Stimulated activated naive CD4-positive, alpha-beta T cell treated with Interleukin-2 at 50 U/mL for 16 hours (primary cell): ENCODE measurements around the gene CEP68.

Source experiments
- DNase-seq: peaks from one replicate; lab custom pipeline; 2025; lab: John Stamatoyannopoulos, UW

CEP68 gene

GRCh38 chr2:65059071-65059470 is 2.9 kb downstream of the CEP68 start:
- DNase-seq, result no peak

- no peak for DNase-seq
These were observed 5.1 kb downstream of the CEP68 start for GRCh38 chr2:65061146-65061909.

GRCh38 chr2:65061910-65062339 is 5.7 kb downstream of the CEP68 start:
- DNase-seq, result no peak

- no peak for DNase-seq
These were observed 6.9 kb downstream of the CEP68 start for GRCh38 chr2:65062843-65063825.

GRCh38 chr2:65064728-65065552 is 8.7 kb downstream of the CEP68 start:
- DNase-seq, result peak; percentile 19

GRCh38 chr2:65067806-65068553 is 11.8 kb downstream of the CEP68 start:
- no peak for DNase-seq

GRCh38 chr2:65069439-65069824 is 13.2 kb downstream of the CEP68 start:
- DNase-seq, result no peak

GRCh38 chr2:65070172-65070830 is 14.1 kb downstream of the CEP68 start:
- no peak for DNase-seq

- DNase-seq, result no peak
These were observed 14.6 kb downstream of the CEP68 start for GRCh38 chr2:65070856-65071255.

- no peak for DNase-seq
These were observed 15.4 kb downstream of the CEP68 start for GRCh38 chr2:65071499-65072180.

- DNase-seq, result no peak
These were observed 16.2 kb downstream of the CEP68 start for GRCh38 chr2:65072181-65072970.

GRCh38 chr2:65073879-65074565 is 17.8 kb downstream of the CEP68 start:
- DNase-seq, result no peak

- DNase-seq, result no peak
These were observed 19.0 kb downstream of the CEP68 start for GRCh38 chr2:65075176-65075575.

- no peak for DNase-seq
These were observed 19.6 kb downstream of the CEP68 start for GRCh38 chr2:65075605-65076344.

- DNase-seq, result no peak
These were observed 20.1 kb downstream of the CEP68 start for GRCh38 chr2:65076345-65076710.

GRCh38 chr2:65077898-65078297 is 21.7 kb downstream of the CEP68 start:
- no peak for DNase-seq

- DNase-seq, result no peak
These were observed 22.8 kb downstream of the CEP68 start for GRCh38 chr2:65079017-65079416.

- DNase-seq, result no peak
These were observed 25.0 kb downstream of the CEP68 start for GRCh38 chr2:65081232-65081685.
